Lung (tissue), 12 donors: ENCODE measurements around the gene GTF2IRD1. TPM values are rescaled to one million over a fixed set of nuclear protein-coding genes. Genes with fewer than 3 reads are reported as not detected.
"Not testable (repeated sequence)": the region's sequence is repeated elsewhere in the genome, so short reads cannot be mapped to it uniquely, and the experiment has no call there.

Experiments used
- ATAC-seq: fragments of 200-7000 bp; cut with Tn5 transposase; one replicate; pipeline ENCODE4 v1.9.1; 2020; ENCODE audit warnings: moderate number of reproducible peaks; ENCODE audit not compliant: insufficient read depth, low FRiP score
- DNase-seq, 3 donors: peaks; one replicate each; pipeline ENCODE4 v3.0.0-alpha.2; 2013 to 2017
- H3K27ac ChIP-seq, 2 donors: one replicate each; pipeline ENCODE4 v1.5.1; 2013; ENCODE audit warnings: mild to moderate bottlenecking in 2 of 2, moderate library complexity in 2 of 2, control low read depth in 1 of 2, inconsistent platforms in 1 of 2, low read depth in 1 of 2, low read length in 1 of 2
- H3K27me3 ChIP-seq, 3 donors: one replicate each; pipeline ENCODE4 v1.5.1; 2013; ENCODE audit warnings: low read length in 2 of 3; ENCODE audit not compliant: control insufficient read depth in 3 of 3, insufficient read depth in 3 of 3
- H3K36me3 ChIP-seq, 4 donors: one replicate each; pipeline ENCODE4 v1.5.1; 2013; ENCODE audit warnings: low read length in 4 of 4, mild to moderate bottlenecking in 1 of 4, moderate library complexity in 1 of 4; ENCODE audit not compliant: control insufficient read depth in 4 of 4, insufficient read depth in 4 of 4
- H3K4me1 ChIP-seq, 5 donors: one replicate each; pipeline ENCODE4 v1.5.1; 2013; ENCODE audit warnings: low read length in 5 of 5, mild to moderate bottlenecking in 2 of 5, moderate library complexity in 1 of 5; ENCODE audit not compliant: control insufficient read depth in 5 of 5, insufficient read depth in 5 of 5
- H3K4me3 ChIP-seq: one replicate; pipeline ENCODE4 v1.5.1; 2013; ENCODE audit warnings: mild to moderate bottlenecking, control low read depth, moderate library complexity
- H3K9ac ChIP-seq, 2 donors: one replicate each; pipeline ENCODE4 v1.5.1; 2013; ENCODE audit warnings: low read length in 2 of 2, control low read depth in 1 of 2; ENCODE audit not compliant: insufficient read depth in 1 of 2
- H3K9me3 ChIP-seq, 4 donors: one replicate each; pipeline ENCODE4 v1.5.1; 2013; ENCODE audit warnings: low read length in 3 of 4, mild to moderate bottlenecking in 1 of 4, moderate library complexity in 1 of 4; ENCODE audit not compliant: control insufficient read depth in 4 of 4, insufficient read depth in 3 of 4
- WGBS, 2 donors: extraction: QIAGEN DNeasy Blood & Tissue Kit; methylation state at CpG; one replicate each; pipeline ENCODE4 v1.1.7; 2013; 5-methylcytosine and 5-hydroxymethylcytosine counted together
- polyA plus RNA-seq, 2 donors: library from polyadenylated mRNA; stranded (reverse); fragments of 200-250 nt; gene quantifications; one replicate each; pipeline ENCODE4 v1.2.1, GENCODE V29; 2013
- total RNA-seq, 2 donors: library from RNA; depleted of rRNA in 1 of 2; stranded (reverse); fragments of >200 nt in 1 of 2; gene quantifications; one replicate each; pipeline ENCODE4 v1.2.1, GENCODE V29; 2014 to 2021
- TF ChIP-seq, protein P1 (sequence below): IDR thresholded peaks from 2 replicates; pipeline ENCODE4 v1.5.1; 2012; ENCODE audit warnings: mild to moderate bottlenecking; ENCODE audit errors: control extremely low read depth, extremely low read depth
- donor health status: control.
- donor health status: control.
- donor health status: Bipolar disorder and iron deficiency.
- donor health status: healthy.
- donor health status: DM: yes; HTN: yes; CAD: no.

Gene GTF2IRD1
- total and polyA plus RNA-seq, 4 donors: 9.3 to 24.1 (median 17.2) TPM

DNA sequence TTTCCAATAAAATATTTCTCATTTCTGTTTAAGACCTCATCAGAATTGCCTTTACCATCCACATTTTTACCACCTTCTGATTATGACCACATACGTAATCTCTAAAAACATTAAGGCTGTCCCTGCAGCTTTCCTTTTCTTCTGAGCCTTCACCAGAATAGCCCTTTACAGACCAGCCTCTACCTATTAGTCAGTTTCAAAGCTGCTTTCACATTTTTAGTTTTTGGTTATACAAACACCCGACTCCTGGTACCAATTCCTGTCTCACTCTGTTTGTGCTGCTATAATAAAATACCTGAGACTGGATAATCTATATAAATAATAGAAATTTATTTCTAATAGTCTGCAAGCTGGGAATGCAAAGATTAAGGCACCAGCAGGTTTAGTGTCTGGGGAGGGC lies 15.4 kb upstream of the GTF2IRD1 start:
- Histone ChIP-seq H3K27me3 (no peaks in the 10 kb centered on the region), H3K9me3 (peaks cover 0 to 3% (median under 1%) of the 10 kb centered on the region in 4 donors), H3K4me3 (no peak overlapping the region), H3K27ac (no peak overlapping the region), H3K36me3 (no peaks in the 10 kb centered on the region), H3K4me1 (peaks cover 0 to 4% (median 0%) of the 10 kb centered on the region in 5 donors), H3K9ac (no peak overlapping the region)
- DNase-seq (no peak), ATAC-seq (no peak)
- WGBS, 2 donors: 98 to 99% methylated on average over 2 of the region's 2 CpGs
- TF ChIP-seq, protein P1, sequence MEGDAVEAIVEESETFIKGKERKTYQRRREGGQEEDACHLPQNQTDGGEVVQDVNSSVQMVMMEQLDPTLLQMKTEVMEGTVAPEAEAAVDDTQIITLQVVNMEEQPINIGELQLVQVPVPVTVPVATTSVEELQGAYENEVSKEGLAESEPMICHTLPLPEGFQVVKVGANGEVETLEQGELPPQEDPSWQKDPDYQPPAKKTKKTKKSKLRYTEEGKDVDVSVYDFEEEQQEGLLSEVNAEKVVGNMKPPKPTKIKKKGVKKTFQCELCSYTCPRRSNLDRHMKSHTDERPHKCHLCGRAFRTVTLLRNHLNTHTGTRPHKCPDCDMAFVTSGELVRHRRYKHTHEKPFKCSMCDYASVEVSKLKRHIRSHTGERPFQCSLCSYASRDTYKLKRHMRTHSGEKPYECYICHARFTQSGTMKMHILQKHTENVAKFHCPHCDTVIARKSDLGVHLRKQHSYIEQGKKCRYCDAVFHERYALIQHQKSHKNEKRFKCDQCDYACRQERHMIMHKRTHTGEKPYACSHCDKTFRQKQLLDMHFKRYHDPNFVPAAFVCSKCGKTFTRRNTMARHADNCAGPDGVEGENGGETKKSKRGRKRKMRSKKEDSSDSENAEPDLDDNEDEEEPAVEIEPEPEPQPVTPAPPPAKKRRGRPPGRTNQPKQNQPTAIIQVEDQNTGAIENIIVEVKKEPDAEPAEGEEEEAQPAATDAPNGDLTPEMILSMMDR: no peak

GRCh38 chr7:74439541-74439940 lies 14.2 kb upstream of the GTF2IRD1 start:
- no peak overlapping the region for H3K4me3 ChIP-seq
- no peak overlapping the region for H3K9ac ChIP-seq
- TF ChIP-seq, protein P1: no peak
- no peak for DNase-seq
- no peak for ATAC-seq
- peaks cover 0 to 3% (median under 1%) of the 10 kb centered on the region in 4 donors for H3K9me3 ChIP-seq
- no peak overlapping the region for H3K27ac ChIP-seq
- H3K27me3 ChIP-seq: no peaks in the 10 kb centered on the region
- no peaks in the 10 kb centered on the region for H3K36me3 ChIP-seq
- peaks cover 0 to 4% (median 0%) of the 10 kb centered on the region in 5 donors for H3K4me1 ChIP-seq
- 91% methylated on average over 4 of the region's 4 CpGs for WGBS, 2 donors

GRCh38 chr7:74440143-74440542 lies 13.6 kb upstream of the GTF2IRD1 start:
- not testable (repeated sequence) for H3K27me3 ChIP-seq, H3K36me3 ChIP-seq, H3K9me3 ChIP-seq, H3K9ac ChIP-seq, ATAC-seq, H3K27ac ChIP-seq, H3K4me1 ChIP-seq, H3K4me3 ChIP-seq, DNase-seq
- 95 to 98% methylated on average over 3 of the region's 3 CpGs for WGBS, 2 donors

GRCh38 chr7:74441801-74442200 lies 11.9 kb upstream of the GTF2IRD1 start:
- H3K9ac ChIP-seq: no peak overlapping the region
- DNase-seq: no peak

More at GRCh38 chr7:74441801-74442200, 11.9 kb upstream of the GTF2IRD1 start:
- Histone ChIP-seq H3K4me3 (no peak overlapping the region), H3K36me3 (no peaks in the 10 kb centered on the region), H3K9me3 (peaks cover 0 to 3% (median 0%) of the 10 kb centered on the region in 4 donors), H3K27ac (no peak overlapping the region), H3K27me3 (no peaks in the 10 kb centered on the region), H3K4me1 (peaks cover 0 to 4% (median 0%) of the 10 kb centered on the region in 5 donors)
- ATAC-seq: no peak
- TF ChIP-seq, protein P1: no peak
- WGBS, 2 donors: 56 to 74% methylated on average over 10 of the region's 10 CpGs
